Adrenal gland (tissue), 5 donors: ENCODE results near the gene CLEC18A.

Source experiments
- CTCF ChIP-seq, 6 experiments: fragments of 450-650 bp in 4 of 6; fragments of 200-600 bp in 2 of 6; sonication (generic) in 1 of 6; IDR thresholded peaks; 1 replicate in 5 of 6; 2 replicates in 1 of 6; pipeline versions ENCODE4 v1.5.1 to v1.8.0; 2016 to 2021; ENCODE audit warnings: antibody characterized with exemption in 6 of 6, mild to moderate bottlenecking in 2 of 6, moderate library complexity in 1 of 6
- POLR2A ChIP-seq, 2 donors: fragments of 450-650 bp; IDR thresholded peaks; one replicate each; pipeline ENCODE4 v1.6.1; 2017; ENCODE audit warnings: antibody characterized with exemption in 2 of 2, mild to moderate bottlenecking in 2 of 2, moderate library complexity in 1 of 2
- donor health status: DM: no; HTN: no; CAD: no.

GRCh38 chr16:69926241-69926640, 24.9 kb upstream of the CLEC18A start:
- TF ChIP-seq CTCF (IDR thresholded peaks at IDR 0.05) (no peak), POLR2A (IDR thresholded peaks at IDR 0.05) (no peak)
